ENCODE measurements around the gene SLIT3.
A peak's percentile ranks its signal among the peaks of the same experiment; 100 is the strongest.

SLIT3 gene

DNA sequence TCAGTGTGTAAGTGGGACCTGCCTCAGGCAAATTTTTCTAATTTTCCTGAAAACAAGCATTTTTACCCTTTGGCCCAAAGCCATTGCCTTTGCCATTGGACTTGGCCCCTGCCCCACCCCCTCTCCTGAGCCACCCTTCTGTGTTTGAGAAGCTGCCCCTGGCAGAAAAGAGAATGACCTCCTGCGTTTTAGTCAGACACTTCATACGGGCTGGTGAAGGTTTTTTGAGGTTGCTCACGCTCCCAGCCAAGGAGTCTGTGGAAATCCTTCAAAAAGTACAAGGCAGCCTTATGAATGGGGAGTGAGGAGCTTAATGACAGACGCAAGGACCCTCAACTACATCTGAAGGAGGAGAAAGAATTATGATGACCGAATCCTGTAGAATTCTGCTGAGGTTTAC is 308.9 kb downstream of the SLIT3 start:
- DNase-seq (ENCODE audit: low read depth), result no peak

DNA sequence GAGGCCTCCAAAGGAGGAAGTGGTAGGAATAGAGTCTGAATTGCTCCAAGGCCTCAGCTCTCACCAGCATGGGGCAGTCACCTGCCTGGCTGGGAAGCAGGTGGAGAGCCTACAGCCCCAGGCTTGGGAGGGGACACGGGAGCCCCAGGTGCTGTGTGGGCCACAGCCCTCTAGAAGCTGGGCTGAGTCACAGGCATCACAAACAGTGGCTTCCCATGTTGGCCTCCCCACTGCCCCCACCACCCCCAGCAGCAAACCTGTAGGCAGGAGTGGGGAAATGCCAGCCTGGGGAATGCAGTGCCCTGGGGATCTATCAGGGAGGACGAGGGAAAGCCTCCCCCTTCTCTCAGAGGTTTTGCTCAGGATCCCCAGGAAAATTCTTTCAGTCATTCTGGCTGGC is 309.6 kb downstream of the SLIT3 start:
- no peak for DNase-seq (ENCODE audit: low read depth)

DNA sequence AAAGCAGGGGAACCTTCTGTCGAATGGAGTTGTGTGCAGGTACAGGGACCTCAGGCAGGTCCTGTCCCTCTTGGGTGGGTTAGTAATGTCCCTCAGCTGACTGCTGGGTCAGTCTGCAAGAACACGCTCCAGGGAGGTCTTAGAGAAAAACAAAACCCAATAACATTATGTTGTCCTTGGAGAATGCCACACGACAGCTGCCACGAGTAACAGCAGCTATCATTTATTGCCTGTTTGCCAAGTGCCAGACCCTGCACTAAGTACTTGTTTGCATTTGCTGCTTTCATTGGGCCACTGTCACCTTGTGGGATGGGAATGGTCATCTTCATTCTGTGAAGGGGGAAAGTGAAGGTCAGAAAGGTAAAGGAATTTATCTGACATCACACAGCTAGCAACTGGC is 310.3 kb downstream of the SLIT3 start:
- DNase-seq (ENCODE audit: low read depth), result no peak

DNA sequence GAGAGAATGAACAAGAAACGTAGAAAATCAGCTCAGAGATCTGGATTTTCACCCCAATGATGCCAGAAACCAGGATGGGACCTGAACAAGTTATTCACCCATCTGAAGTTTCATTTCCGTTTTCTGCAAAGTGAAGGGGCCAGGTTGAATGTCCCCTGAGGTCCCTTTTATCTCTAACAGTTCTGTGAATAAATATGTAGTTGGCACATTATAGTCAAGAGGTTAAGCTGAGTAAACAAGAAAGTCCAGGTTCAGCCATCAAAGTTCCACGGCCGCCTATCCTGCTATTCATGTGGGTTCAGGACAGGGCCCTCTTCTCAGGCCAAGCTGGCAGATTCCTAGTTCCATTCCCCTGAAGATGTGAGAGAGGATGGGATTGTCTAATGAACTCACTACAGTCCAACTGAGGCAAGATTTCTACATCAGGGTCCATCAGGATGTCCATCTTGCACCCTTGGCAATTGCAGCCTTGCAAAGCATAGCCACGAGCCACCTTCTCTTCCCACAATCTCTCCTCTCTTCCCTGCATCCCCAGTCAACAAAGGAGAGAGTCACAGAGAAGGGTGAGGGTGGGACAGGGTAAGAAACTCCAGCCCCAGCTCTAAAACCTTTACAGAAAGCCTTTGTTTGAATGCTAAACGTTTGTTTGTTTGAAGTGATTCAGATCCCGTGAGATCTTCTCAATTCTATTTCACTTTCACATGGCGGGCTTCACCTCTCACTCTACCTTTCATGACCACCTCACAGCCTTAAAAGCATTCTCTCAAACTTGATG is 311.0 kb downstream of the SLIT3 start:
- DNase-seq (ENCODE audit: low read depth), result no peak

DNA sequence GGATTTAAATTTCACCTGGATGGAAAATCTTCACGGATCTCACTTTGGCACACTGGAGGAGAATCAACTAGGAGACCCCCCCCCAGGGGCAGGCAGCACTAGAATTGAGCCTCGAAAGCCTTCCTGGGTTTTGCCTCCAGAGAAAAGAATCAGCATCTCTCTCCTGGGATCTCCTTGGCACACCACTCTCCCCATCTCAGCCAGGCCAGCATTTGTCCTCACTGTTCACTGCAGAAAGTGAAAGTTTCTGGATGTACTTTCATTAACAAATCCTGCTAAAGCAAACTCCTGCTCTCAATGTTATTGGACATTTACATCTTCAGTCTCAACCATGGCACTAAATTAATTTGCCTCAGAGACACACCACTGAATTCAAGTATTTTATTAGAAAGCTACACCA is 312.2 kb downstream of the SLIT3 start:
- no peak for DNase-seq (ENCODE audit: low read depth)

DNA sequence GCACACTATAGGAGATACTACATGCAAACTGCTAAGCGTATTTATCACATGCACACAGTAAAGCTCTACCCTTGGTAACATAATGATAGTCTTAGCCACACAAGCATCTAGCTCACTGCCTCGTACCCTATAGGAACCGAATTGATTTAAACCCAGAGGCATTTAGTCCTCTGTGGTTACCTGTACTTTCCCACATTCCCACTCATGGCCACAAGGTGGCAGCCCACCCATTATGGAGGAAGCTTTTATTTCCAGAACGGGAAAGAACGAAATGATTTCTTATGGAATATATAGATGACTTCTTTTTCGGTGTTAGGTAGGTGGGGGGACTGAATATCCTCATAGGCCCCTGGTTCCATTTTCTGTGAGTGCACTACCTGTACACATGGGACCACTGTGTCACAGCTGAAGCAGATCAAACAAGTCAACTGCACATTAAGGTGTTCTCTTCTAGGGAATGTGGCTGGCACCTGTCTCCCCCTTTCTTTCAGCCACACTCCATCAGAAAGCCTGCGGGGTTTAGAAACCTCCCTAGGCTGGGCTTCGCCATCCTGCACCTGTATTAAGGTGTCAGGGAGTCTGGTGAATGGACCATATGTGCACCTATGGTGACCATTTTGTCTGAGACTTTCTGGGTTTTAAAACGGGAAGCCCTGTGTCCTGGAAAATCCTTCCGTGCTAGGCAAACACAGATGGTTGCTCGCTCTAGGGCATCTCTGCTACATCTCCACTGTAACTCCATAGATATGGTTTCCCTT is 313.2 kb downstream of the SLIT3 start:
- DNase-seq (ENCODE audit: low read depth), result peak; percentile 25

DNA sequence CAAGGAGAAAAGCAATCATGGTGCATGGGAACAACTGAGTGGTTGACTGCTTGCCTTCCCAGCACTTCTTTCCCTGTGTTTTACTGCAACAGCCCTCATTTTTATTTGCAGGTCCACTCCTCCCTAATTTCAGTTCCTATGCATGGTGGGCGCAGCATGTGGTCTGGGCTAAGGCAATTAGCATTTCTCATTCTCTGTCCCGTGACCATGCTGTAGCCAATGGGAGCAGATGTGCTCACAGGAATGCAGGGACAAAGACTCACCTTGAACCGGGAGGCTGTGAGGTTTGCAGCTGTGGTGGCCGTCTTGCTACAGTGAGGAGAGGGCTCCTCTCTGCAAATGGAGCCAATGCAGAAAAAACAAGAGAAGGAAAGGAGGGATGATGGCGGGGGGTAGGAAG is 315.5 kb downstream of the SLIT3 start:
- DNase-seq (ENCODE audit: low read depth), result no peak

DNA sequence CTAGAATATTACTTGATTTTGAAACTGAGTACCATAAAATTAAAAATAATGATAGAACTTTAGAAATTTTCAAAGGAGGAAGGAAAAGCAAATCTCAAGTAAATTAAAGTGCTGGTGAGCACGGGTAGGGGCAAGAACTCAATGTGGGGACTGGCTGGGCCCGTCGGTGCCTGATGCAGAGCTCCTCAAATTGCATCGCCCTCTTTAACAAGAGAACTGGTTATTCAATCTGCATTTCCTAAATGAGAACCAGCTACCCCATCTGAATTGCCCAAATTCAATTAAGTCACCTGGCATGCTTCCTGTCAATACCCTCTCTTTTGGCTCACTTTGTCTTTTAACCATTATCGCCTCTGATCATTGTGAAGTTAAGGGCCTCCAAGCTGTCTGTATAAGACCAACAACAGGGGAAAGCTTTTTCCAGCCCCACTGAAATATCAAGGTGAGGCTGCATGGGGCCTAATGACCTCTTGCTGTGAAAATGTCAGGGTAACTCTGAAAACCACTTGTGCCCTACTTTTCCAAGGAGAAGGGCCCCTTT is 316.7 kb downstream of the SLIT3 start:
- DNase-seq (ENCODE audit: low read depth), result no peak

DNA sequence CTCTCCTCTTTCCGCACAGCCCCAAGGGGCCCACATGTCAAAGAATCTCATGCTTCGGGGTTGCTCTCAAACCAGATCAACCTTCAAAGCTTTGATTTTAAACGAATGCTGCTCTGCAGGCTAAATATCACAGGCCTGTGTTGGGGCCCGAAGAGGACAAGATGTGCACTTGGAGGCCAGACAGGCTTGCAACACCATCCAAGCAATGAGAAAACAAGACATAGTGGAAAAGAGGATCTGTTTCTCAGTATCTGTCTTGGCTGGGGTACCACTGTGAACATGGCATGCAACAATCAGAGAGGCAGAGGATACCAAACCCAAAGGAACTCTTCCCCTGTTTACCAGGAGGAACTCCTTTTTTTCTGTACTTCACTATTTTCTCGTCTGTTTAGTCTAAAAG is 321.8 kb downstream of the SLIT3 start:
- DNase-seq (ENCODE audit: low read depth), result no peak

DNA sequence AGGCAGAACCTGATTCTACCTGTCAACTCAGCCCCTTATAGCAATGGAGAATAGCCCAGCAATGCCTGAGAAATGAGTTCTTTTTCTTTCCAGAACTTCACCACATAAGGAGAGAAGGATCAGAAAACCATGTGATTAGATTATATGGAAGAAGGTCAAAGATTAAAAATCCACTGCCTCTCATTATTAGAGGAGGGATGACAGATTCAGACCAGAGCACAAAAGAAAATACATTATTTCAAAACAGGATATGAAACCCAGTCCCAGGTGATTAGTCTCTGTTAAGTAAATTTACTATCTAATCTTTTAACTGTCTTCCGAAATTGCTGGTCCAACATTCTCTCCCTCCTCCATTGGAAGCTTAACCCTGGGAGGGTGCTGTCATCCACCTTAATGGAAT is 322.4 kb downstream of the SLIT3 start:
- DNase-seq (ENCODE audit: low read depth), result no peak

DNA sequence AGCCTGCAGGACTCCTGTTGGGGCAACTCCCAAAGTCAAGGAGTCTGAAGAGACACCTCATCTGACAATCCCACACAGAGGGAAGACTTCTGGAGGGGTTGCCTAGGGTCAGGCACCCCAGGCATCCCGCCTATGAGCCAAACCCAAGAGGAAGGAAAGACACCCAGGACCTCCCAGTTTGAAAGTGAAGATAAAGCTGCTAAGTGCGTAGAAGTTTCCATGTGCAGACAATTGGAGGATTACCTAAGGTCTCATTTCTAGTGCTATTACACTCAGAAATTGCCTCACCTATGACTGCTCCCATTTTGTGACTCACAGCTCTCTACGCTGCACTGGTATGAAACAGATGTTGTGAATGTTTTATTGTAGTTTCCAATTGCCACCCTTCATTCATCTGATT is 322.9 kb downstream of the SLIT3 start:
- DNase-seq (ENCODE audit: low read depth), result no peak

DNA sequence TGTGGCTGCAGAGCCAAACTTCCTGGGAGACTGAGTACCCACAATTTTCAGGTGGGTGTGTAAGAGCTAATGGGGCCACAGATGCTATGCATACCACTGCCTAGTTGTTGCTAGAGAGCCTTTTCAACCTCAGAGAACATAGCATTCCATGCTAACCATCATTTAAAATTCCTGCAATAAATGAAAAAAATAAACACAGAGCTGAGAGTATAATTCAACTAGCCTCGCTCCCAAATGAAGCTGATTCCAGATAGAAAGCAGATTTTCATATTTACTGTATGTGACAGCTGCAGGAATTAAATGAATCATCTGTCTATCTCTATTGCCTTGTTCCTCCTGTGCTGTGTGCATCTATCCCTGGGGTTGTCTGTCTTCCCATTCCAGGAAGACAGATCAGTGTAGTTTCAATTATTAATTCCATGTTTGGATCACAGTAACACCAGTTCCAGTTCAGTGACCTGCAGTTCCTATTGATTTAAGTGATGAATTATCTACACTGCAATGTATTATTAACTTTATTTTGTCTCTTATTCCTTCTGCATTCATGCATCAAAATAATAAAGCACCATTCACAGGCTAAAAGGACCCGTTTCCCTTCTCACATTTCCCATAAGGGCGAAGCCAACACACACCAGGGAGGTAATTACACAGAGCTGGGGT is 324.5 kb downstream of the SLIT3 start:
- no peak for DNase-seq (ENCODE audit: low read depth)

DNA sequence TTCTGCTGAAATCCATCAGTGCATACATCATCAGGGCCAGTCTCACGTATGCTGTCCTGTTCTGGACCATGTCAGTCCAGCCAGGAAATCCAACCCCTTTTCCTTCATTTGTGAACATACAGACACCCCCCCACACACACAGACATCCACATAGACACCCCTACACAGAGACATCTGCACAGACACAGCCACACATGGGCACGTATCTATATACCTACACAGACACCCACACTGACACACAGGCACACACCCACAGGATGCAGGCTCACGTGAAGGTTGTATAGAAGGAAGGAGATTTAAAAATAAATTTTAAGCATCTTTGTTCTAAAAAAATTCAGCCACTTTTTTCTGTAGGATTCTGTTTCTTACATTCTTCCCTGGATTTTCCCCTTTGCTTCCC is 325.6 kb downstream of the SLIT3 start:
- DNase-seq (ENCODE audit: low read depth), result no peak

DNA sequence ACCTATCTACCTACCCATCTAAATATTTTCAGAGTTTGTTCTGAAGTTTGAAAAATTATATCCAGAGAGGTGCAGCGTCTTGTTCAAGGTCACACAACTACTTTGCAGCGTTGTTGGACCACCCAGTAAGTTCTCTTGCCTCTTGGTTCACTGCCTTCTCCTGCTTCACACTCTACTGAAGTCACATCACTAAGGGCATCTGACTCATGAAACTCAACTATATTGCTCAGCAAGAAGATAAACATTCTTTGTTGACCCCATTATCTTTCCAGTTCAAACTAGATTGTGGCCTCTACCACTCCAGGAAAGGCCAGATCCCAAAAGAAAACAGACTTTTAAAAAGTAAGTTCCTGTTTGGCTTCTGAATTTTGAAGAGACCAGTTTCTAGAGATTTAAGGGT is 326.9 kb downstream of the SLIT3 start:
- no peak for DNase-seq (ENCODE audit: low read depth)

DNA sequence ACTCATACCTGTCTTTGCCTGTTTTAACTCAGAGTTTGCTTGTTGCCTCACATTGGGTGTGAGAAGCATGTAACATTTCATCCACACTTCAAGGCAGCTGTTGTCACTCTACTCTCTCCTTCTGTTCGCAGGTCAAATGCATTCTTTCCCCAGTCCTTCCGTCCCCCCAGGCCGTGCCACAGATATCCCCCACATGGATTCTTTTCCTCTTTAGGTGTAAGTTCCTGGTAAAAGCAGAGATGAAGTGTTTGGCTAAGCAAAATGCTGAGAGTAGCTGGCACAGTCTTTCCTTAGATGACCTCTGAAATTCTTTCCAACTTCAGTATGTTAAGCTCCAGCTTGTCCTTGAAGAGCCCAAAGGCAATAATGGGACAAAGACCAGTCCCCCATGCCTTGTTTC is 328.2 kb downstream of the SLIT3 start:
- DNase-seq (ENCODE audit: low read depth), result no peak

DNA sequence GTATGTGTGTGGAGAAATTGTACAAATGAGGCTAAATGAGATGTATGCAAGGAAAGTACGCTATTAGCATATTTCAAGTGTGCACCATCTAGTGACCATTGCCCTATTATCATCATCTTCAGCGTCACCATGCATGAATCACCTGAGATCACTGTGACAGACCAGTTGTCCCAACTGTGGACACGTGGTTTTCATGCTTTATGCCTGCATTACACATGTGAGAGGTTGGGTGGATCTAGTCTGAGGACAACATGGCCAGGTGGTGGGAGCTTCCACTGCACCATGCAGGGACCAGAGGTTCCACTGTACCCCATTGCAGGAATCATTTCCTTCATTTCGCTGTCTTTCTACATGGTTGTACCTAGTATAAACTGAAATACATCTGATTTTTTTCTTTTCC is 329.8 kb downstream of the SLIT3 start:
- no peak for DNase-seq (ENCODE audit: low read depth)

DNA sequence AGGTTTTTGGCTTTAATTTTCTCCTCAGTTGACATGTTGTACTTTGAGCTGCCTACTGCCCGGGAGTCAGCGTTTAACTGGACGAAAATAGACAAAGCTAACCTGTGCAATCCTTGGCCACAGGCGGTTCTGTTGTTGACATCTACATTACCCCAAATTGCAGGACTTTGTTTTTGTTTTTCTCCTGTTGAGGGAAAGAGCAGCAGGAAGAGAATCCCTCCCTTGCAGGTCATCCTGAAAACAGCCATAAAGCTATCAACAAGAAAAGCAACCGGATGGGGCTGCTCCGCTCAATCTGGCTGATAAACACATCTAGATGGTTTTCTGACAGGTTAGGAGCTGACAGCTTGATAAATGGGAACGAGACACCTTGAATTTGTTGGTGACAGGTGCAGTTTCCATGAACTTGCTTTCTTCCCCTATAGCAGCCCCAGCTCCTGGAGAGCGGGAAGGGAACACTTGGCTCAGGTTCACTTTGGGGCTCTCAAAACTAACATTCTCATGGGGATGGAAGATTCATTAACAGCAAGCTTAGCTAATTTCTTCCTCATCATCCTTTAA is 331.5 kb downstream of the SLIT3 start:
- no peak for DNase-seq (ENCODE audit: low read depth)

DNA sequence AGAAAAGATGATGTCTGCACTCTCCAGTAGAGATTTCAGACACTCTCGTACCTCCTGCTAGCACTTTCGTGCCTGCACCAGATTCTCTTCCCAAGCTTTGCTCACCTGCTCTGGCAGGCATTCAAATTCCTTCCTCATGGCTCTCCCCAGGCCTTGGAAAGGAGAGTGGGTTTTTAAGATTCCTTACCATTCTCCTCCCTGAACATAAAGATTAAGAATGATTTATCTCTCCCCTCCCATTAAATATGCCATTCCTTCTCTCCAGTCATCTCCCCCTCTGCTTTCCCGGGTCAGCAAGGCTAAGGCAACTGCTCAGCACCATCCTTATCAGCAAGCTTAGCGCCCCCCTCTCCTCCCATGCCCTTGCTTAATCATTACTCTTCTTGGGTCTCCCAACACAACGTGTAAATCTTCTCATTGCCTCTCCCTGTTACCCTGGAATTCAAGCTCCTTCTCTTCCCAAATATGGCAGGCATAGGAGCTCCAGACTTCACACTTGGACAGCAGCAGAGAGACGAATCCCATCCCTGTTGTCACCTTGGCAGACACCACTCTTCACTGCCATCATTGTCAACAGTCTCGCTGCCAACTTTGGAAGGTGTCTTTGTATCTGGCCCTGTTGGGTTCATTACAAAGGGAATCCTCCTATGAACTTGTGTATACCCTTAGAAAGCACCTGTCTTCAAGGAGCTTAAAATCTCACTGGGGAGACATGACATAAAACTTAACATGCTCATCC is 332.9 kb downstream of the SLIT3 start:
- DNase-seq (ENCODE audit: low read depth), result no peak

DNA sequence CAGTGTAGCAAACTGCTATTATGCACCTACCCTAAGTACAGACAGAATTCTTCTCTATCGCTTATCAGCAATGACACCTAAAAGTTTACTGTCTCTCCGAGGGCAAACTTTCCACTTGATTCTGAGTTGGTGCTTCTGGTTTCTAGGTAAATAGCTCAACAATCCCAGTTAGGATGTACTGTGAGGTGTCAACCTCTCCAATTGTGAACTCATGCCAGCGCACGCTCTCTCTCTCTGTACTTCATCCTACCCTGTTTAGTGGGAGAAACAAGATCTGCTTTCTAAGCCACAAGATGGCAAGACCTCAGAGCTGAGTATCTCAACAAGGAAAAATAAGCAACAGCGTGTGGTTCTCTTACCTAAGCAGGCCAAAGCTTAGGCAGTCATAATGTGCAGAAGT is 335.3 kb downstream of the SLIT3 start:
- DNase-seq (ENCODE audit: low read depth), result no peak

DNA sequence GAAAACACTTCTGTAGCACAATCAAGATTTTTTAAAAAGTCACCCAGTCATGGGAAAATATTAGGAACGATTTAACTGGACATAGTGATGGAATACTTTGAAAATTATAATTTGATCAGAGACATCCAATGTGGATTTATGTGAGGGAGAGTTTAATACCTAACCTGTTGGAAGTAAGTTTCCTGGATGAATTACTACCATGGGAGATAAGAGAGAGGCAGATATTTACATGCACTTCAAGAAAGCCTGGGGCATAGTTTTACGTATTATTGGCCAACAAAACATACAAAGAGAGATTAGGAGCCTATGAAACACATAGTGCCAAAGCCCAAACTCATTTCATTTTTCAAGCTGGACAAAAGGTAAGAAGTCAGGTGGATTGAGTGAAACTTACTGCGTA is 336.8 kb downstream of the SLIT3 start:
- no peak for DNase-seq (ENCODE audit: low read depth)

DNA sequence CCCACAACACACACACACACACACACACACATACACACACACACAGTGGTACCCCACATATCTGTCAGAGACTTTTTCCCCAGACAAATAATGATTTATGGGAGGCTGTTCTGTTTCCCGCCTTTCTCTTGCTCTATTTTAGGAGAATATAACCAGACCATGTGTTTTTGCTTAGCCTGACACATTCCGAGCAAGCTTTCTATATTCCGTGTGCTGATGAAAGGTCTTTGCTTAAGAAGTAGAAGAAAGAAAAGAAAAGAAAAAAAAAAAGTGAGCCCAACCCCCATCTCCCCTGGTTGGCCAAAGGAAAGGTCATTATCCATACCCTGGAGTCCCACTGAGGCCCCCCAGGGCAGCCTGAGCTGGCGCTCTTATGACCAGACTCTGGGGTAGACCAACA is 338.6 kb downstream of the SLIT3 start:
- no peak for DNase-seq (ENCODE audit: low read depth)

DNA sequence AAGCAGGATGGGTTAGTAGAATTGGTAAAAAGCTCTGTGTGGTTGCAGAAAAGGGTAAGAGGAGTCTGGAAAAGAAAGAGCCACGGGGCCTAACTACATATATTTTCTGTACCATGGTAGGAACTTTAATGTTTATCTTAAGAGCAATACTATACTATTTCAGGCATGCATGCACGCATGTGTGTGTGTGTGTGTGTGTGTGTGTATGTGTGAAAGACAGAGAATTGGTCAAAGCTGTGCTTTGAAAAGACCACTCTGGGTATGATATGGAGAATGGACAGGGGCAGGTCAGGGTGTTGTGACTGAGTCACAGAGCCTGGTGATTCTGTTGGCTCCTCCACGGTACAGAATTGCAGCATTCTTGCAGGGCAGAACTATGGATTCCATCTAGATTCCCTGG is 339.3 kb downstream of the SLIT3 start:
- no peak for DNase-seq (ENCODE audit: low read depth)
